Right renal cortex interstitium (tissue), 3 donors: Measurements from ENCODE around the gene ZNF407. TPM values are rescaled to one million over a fixed set of nuclear protein-coding genes. Genes with fewer than 3 reads are reported as not detected.
A peak's percentile ranks its signal among the peaks of the same experiment; 100 is the strongest.

Source experiments
- DNase-seq, 3 donors: peaks; one replicate each; pipeline ENCODE4 v3.0.0-alpha.2; 2013; ENCODE audit warnings: low read depth in 3 of 3, low spot score in 2 of 3
- polyA plus RNA-seq, 3 donors: library from polyadenylated mRNA; unstranded; fragments of 120-200 nt; gene quantifications; one replicate each; pipeline ENCODE4 v1.2.1, GENCODE V29; 2013; ENCODE audit not compliant: insufficient read length in 3 of 3

The ZNF407 gene
- polyA plus RNA-seq, 3 donors = 9.9 to 11.6 (median 10.9) TPM

- no peak for DNase-seq
These were observed 20.7 kb upstream of the ZNF407 start for GRCh38 chr18:74577019-74577418.

GRCh38 chr18:74579496-74580065 is 18.1 kb upstream of the ZNF407 start:
- no peak for DNase-seq

GRCh38 chr18:74582642-74583041 is 15.0 kb upstream of the ZNF407 start:
- DNase-seq = no peak

- no peak for DNase-seq
These were observed 10.2 kb upstream of the ZNF407 start for GRCh38 chr18:74587441-74587840.

GRCh38 chr18:74589021-74589420 is 8.6 kb upstream of the ZNF407 start:
- no peak for DNase-seq

- no peak for DNase-seq
These were observed 7.9 kb upstream of the ZNF407 start for GRCh38 chr18:74589811-74590210.

GRCh38 chr18:74590671-74591070 is 7.0 kb upstream of the ZNF407 start:
- DNase-seq = no peak

GRCh38 chr18:74595431-74595830 is 2.2 kb upstream of the ZNF407 start:
- DNase-seq = no peak

- peak in 2 of 3 donors; percentile 64 to 69 for DNase-seq
These were observed 522 bp upstream of the ZNF407 start for GRCh38 chr18:74597034-74597661.

- DNase-seq = peak; percentile 41 to 47 (median 41)
These were observed 806 bp downstream of the ZNF407 start for GRCh38 chr18:74598350-74599001.

- no peak for DNase-seq
These were observed 6.7 kb downstream of the ZNF407 start for GRCh38 chr18:74604361-74604760.

GRCh38 chr18:74604774-74605173 is 7.1 kb downstream of the ZNF407 start:
- DNase-seq = no peak

GRCh38 chr18:74608681-74609080 is 11.0 kb downstream of the ZNF407 start:
- DNase-seq = no peak

GRCh38 chr18:74609535-74609934 is 11.9 kb downstream of the ZNF407 start:
- DNase-seq = no peak

- no peak for DNase-seq
These were observed 12.5 kb downstream of the ZNF407 start for GRCh38 chr18:74610051-74610615.

- no peak for DNase-seq
These were observed 13.2 kb downstream of the ZNF407 start for GRCh38 chr18:74610860-74611259.

GRCh38 chr18:74611765-74612164 is 14.1 kb downstream of the ZNF407 start:
- no peak for DNase-seq

- DNase-seq = no peak
These were observed 15.7 kb downstream of the ZNF407 start for GRCh38 chr18:74613381-74613780.

- DNase-seq = no peak
These were observed 18.8 kb downstream of the ZNF407 start for GRCh38 chr18:74616494-74616893.

- DNase-seq = no peak
These were observed 19.8 kb downstream of the ZNF407 start for GRCh38 chr18:74617486-74617885.

- no peak for DNase-seq
These were observed 24.4 kb downstream of the ZNF407 start for GRCh38 chr18:74622072-74622471.
